Measurements from ENCODE around the gene DNLZ. TPM values are rescaled to one million over a fixed set of nuclear protein-coding genes. Genes with fewer than 3 reads are reported as not detected.

Gene DNLZ
- total RNA-seq, 4 donors from 2014 or later = 1.8 to 31.1 (median 19.7) TPM

GRCh38 chr9:136347472-136348256 is 15.9 kb downstream of the DNLZ start:
- Histone ChIP-seq H3K9me3 (no peaks in the 10 kb centered on the region), H3K4me3 (no peak overlapping the region), H3K27me3 (peaks cover 0 to 19% (median 0%) of the 10 kb centered on the region in 4 donors), H3K4me1 (peaks cover 14 to 33% (median 21%) of the 10 kb centered on the region in 3 donors), H3K27ac (no peak overlapping the region), H3K36me3 (peaks cover 0 to 19% (median 0%) of the 10 kb centered on the region in 3 donors)
- intact Hi-C loops (cut with DNase I) = no loop called here
- DNase-seq = no peak
- WGBS, 2 donors = 57 to 71% methylated on average over 15 to 22 of the region's 34 CpGs
- TF ChIP-seq POLR2A (IDR thresholded peaks at IDR 0.05) = no peak
- no peak for TF ChIP-seq CTCF (IDR thresholded peaks at IDR 0.05)

- no peak overlapping the region for H3K4me3 ChIP-seq
- TF ChIP-seq CTCF (IDR thresholded peaks at IDR 0.05) = no peak
- TF ChIP-seq POLR2A (IDR thresholded peaks at IDR 0.05) = no peak
- H3K9me3 ChIP-seq = no peaks in the 10 kb centered on the region
- H3K27ac ChIP-seq = no peak overlapping the region
- no peak for DNase-seq
- peaks cover 0 to 19% (median 0%) of the 10 kb centered on the region in 3 donors for H3K36me3 ChIP-seq
- H3K27me3 ChIP-seq = peaks cover 0 to 26% (median 0%) of the 10 kb centered on the region in 4 donors
- intact Hi-C loops (cut with DNase I) = no loop called here
- H3K4me1 ChIP-seq = peaks cover 21 to 40% (median 28%) of the 10 kb centered on the region in 3 donors
- WGBS, 2 donors = 68 to 80% methylated on average over 1 to 3 of the region's 20 CpGs
Measured at GRCh38 chr9:136346927-136347465, 16.5 kb downstream of the DNLZ start.

- TF ChIP-seq POLR2A (IDR thresholded peaks at IDR 0.05) = no peak
- no peak for TF ChIP-seq CTCF (IDR thresholded peaks at IDR 0.05)
- intact Hi-C loops (cut with DNase I) = no loop called here
- H3K36me3 ChIP-seq = peaks cover 0 to 19% (median 0%) of the 10 kb centered on the region in 3 donors
- H3K27ac ChIP-seq = peak overlapping the region in 2 of 4 donors; percentile 39 to 47
- peaks cover 0 to 27% (median 0%) of the 10 kb centered on the region in 4 donors for H3K27me3 ChIP-seq
- H3K4me1 ChIP-seq = peaks cover 25 to 46% (median 28%) of the 10 kb centered on the region in 3 donors
- DNase-seq = no peak
- peak overlapping the region in 1 of 4 donors; percentile 44 for H3K4me3 ChIP-seq
- H3K9me3 ChIP-seq = no peaks in the 10 kb centered on the region
- no CpG with 5 or more reads among the region's 10 CpGs for WGBS, 2 donors
Measured at GRCh38 chr9:136346157-136346481, 17.4 kb downstream of the DNLZ start.

GRCh38 chr9:136345281-136346156 is 18.0 kb downstream of the DNLZ start:
- peaks cover 25 to 46% (median 28%) of the 10 kb centered on the region in 3 donors for H3K4me1 ChIP-seq
- peaks cover 0 to 18% (median 0%) of the 10 kb centered on the region in 3 donors for H3K36me3 ChIP-seq
- 56% methylated on average over 5 of the region's 43 CpGs; no CpG with 5 or more reads in 1 of the 2 donors for WGBS, 2 donors
- no peaks in the 10 kb centered on the region for H3K9me3 ChIP-seq
- peak overlapping the region in 3 of 4 donors; percentile 39 to 52 (median 47) for H3K27ac ChIP-seq
- H3K27me3 ChIP-seq = peaks cover 0 to 27% (median 0%) of the 10 kb centered on the region in 4 donors
- TF ChIP-seq POLR2A (IDR thresholded peaks at IDR 0.05) = no peak
- peak in 2 of 6 experiments; percentile 11 to 30 for TF ChIP-seq CTCF (IDR thresholded peaks at IDR 0.05)
- H3K4me3 ChIP-seq = peak overlapping the region in 2 of 4 donors; percentile 18 to 44
- intact Hi-C loops (cut with DNase I) = no loop called here
- DNase-seq = no peak
